Kidney (tissue), 14 donors: ENCODE data around the gene TOGARAM1. TPM values are rescaled to one million over a fixed set of nuclear protein-coding genes. Genes with fewer than 3 reads are reported as not detected.

Experiments used
- DNase-seq, 5 donors: peaks; one replicate each; pipeline ENCODE4 v3.0.0-alpha.2; 2013 to 2020
- FAIRE-seq: peaks from 2 replicates; lab custom pipeline; 2012; peaks lifted over from hg19 to GRCh38; lab: Jason Lieb, UNC
- H3K27ac ChIP-seq, 2 donors: one replicate each; pipeline ENCODE4 v1.7.0; 2013; ENCODE audit warnings: low read depth in 2 of 2, low read length in 2 of 2, inconsistent platforms in 1 of 2
- H3K27me3 ChIP-seq: one replicate; pipeline ENCODE4 v1.7.1; 2013; ENCODE audit warnings: low read length, inconsistent platforms; ENCODE audit not compliant: control insufficient read depth, insufficient read depth
- H3K36me3 ChIP-seq, 3 donors: one replicate each; pipeline versions ENCODE4 v1.7.0 to v1.7.1; 2013; ENCODE audit warnings: low read length in 3 of 3, control low read depth in 1 of 3, inconsistent platforms in 1 of 3; ENCODE audit not compliant: insufficient read depth in 3 of 3, control insufficient read depth in 2 of 3
- H3K4me1 ChIP-seq, 3 donors: one replicate each; pipeline versions ENCODE4 v1.7.0 to v1.7.1; 2013; ENCODE audit warnings: low read length in 3 of 3, inconsistent platforms in 1 of 3, low read depth in 1 of 3; ENCODE audit not compliant: control insufficient read depth in 2 of 3, insufficient read depth in 2 of 3
- H3K4me3 ChIP-seq, 3 donors: one replicate each; pipeline versions ENCODE4 v1.7.0 to v1.8.1; 2013; ENCODE audit warnings: low read length in 3 of 3, control low read depth in 1 of 3, inconsistent platforms in 1 of 3
- H3K9ac ChIP-seq, 3 donors: one replicate each; pipeline versions ENCODE4 v1.7.0 to v1.7.1; 2013; ENCODE audit warnings: low read length in 3 of 3, control low read depth in 1 of 3, inconsistent platforms in 1 of 3
- H3K9me3 ChIP-seq, 3 donors: one replicate each; pipeline versions ENCODE4 v1.7.0 to v1.7.1; 2013; ENCODE audit warnings: low read length in 3 of 3, control low read depth in 1 of 3, inconsistent platforms in 1 of 3; ENCODE audit not compliant: control insufficient read depth in 2 of 3, insufficient read depth in 1 of 3
- intact Hi-C: fragments of 100-400 bp; cut with DNase I; formaldehyde crosslinking; loops from one replicate; pipeline ENCODE4 v1.11.1; 2022
- polyA plus RNA-seq: library from polyadenylated mRNA; stranded (reverse); fragments of 350-450 nt; fragmentation: Illumina TruSeq; extraction: RNeasy Lipid Tissue Mini Kit (QIAGEN cat#74804); gene quantifications from one replicate; pipeline ENCODE4 v1.2.3, GENCODE V29; 2014; ENCODE audit warnings: low read depth, low replicate concordance; ENCODE audit not compliant: insufficient read depth
- total RNA-seq: library from RNA; stranded (reverse); fragmentation: NEBNext Ultra II Directional; extraction: Animal tissue kit (Norgen Biotek cat#: 25700); gene quantifications from one replicate; pipeline ENCODE4 v1.2.1, GENCODE V29; 2021
- TF ChIP-seq, protein P1 (sequence below): IDR thresholded peaks from 3 replicates; pipeline ENCODE4 v1.5.1; 2012; ENCODE audit warnings: mild to moderate bottlenecking, moderate library complexity, borderline replicate concordance; ENCODE audit not compliant: insufficient read depth; ENCODE audit errors: extremely low read depth
- donor health status: control.
- donor health status: control.
- donor health status: control.
- donor health status: control.
- donor health status: control.
- donor health status: DM: yes; HTN: yes; CAD: no.
- donor health status: Normal renal cell carcinoma (clear cell type).

The TOGARAM1 gene
- total and polyA plus RNA-seq, 2 donors from 2014 or later: 9.5 to 25.6 TPM

DNA sequence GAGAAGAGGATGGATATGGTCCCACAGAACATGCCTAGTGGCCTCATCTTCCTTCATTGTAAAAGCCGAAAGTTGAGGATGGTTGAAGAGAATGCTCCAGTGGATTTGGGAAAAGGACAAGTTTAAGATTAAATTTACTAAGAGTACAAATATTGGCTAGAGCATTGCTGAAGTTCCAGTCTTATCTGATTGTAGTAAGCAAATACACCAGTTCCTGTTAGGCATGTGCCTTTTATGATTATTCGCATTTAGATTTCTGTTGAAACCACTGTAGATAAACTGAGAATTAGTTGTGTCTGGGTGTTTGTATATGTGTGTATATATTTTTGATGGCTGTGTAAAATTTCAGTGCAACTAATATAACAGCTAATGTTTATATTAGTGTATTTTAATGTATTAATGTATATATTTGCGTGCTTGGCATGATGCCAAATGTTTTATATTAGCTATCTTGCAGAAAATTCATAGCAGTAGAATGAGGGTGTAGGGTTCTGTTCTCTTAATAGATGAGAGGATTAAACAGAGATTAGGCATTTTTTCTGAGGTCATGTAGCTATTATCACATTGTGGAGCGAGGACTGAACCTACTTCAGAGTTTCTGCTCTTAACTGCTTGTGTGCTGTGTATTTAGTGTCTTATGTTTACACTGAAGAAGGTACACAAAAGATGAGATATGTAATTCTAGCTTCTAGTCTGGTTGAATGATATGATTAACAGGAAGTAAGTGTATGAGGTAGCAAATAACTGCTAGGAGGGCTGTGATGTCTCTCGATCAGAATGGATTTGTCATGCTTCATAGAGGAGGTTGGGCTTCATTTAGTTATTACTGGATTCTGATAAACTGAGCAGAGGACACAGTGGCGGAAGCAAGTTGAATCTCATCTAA, 151.1 kb downstream of the TOGARAM1 start:
- DNase-seq: no peak
- FAIRE-seq: no peak
- TF ChIP-seq, protein P1, sequence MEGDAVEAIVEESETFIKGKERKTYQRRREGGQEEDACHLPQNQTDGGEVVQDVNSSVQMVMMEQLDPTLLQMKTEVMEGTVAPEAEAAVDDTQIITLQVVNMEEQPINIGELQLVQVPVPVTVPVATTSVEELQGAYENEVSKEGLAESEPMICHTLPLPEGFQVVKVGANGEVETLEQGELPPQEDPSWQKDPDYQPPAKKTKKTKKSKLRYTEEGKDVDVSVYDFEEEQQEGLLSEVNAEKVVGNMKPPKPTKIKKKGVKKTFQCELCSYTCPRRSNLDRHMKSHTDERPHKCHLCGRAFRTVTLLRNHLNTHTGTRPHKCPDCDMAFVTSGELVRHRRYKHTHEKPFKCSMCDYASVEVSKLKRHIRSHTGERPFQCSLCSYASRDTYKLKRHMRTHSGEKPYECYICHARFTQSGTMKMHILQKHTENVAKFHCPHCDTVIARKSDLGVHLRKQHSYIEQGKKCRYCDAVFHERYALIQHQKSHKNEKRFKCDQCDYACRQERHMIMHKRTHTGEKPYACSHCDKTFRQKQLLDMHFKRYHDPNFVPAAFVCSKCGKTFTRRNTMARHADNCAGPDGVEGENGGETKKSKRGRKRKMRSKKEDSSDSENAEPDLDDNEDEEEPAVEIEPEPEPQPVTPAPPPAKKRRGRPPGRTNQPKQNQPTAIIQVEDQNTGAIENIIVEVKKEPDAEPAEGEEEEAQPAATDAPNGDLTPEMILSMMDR: no peak

DNA sequence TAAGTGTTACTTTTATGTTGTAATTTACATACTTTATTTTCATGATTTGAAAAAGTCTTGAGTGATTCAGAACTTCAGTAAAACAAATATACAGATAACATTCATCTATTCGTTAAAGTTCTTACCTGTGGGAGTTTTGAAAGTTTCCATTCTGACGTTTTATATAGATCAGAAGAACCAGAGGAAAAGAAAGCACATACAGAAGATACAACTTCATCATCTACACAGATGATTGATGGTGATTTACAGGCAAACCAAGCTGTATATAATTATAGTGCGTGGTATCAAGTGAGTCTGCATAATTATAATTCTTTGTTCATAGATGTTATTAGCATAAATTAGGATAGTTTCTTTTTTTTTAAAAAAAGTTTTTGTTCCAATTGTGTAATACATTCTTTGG, 152.3 kb downstream of the TOGARAM1 start:
- H3K36me3 ChIP-seq: peaks cover 8 to 49% (median 19%) of the 10 kb centered on the region in 3 donors
- H3K9me3 ChIP-seq: no peaks in the 10 kb centered on the region
- H3K9ac ChIP-seq: no peak overlapping the region
- DNase-seq (no peak), FAIRE-seq (no peak)
- intact Hi-C loops: no loop called here
- TF ChIP-seq, protein P1: no peak
- no peak overlapping the region for H3K27ac ChIP-seq
- H3K4me1 ChIP-seq: no peaks in the 10 kb centered on the region
- H3K4me3 ChIP-seq: no peak overlapping the region
- H3K27me3 ChIP-seq: no peaks in the 10 kb centered on the region

More for the DNA sequence above, 151.1 kb downstream of the TOGARAM1 start:
- peaks cover 8 to 48% (median 17%) of the 10 kb centered on the region in 3 donors for H3K36me3 ChIP-seq
- no peaks in the 10 kb centered on the region for H3K4me1 ChIP-seq
- H3K27me3 ChIP-seq: no peaks in the 10 kb centered on the region
- H3K9me3 ChIP-seq: no peaks in the 10 kb centered on the region
- H3K27ac ChIP-seq: no peak overlapping the region
- no peak overlapping the region for H3K4me3 ChIP-seq
- H3K9ac ChIP-seq: no peak overlapping the region
- intact Hi-C loops: no loop called here

DNA sequence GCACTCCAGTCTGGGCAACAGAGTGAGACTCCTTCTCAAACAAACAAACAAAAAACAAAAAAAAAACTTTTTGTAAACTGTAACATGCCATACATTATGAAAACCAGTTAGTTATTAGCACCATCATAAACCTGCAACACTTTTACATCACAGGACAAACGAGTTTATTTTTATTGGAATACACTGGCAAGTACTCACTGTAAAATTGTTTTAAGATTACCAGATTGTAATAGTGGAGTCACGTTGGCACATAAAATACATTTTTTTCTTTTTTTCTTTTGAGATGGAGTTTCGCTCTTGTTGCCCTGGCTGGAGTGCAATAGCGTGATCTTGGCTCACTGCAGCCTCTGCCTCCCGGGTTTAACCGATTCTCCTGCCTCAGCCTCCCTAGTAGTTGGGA, 156.6 kb downstream of the TOGARAM1 start:
- DNase-seq (no peak), FAIRE-seq (no peak)
- H3K36me3 ChIP-seq: peaks cover 10 to 39% (median 21%) of the 10 kb centered on the region in 3 donors

More for the DNA sequence above, 156.6 kb downstream of the TOGARAM1 start:
- H3K27me3 ChIP-seq: no peaks in the 10 kb centered on the region
- no peak overlapping the region for H3K9ac ChIP-seq
- H3K27ac ChIP-seq: no peak overlapping the region
- no peaks in the 10 kb centered on the region for H3K4me1 ChIP-seq
- TF ChIP-seq, protein P1: no peak
- no peak overlapping the region for H3K4me3 ChIP-seq
- intact Hi-C loops: no loop called here
- no peaks in the 10 kb centered on the region for H3K9me3 ChIP-seq
